Smooth muscle cell of trachea (primary cell): ENCODE results near the gene CLEC6A. TPM values are rescaled to one million over a fixed set of nuclear protein-coding genes. Genes with fewer than 3 reads are reported as not detected.

ENCODE experiments used
- total RNA-seq: library from RNA; depleted of rRNA; stranded (reverse); fragments of >200 nt; gene quantifications from 2 replicates; pipeline ENCODE4 v1.2.1, GENCODE V29; 2014

The CLEC6A gene
- not detected in 2 replicates for total RNA-seq

GRCh38 chr12:8455727-8456360 lies at the start of gene CLEC6A:
Gene CLEC6A (plus strand): TSS chr12:8455962. CDS start chr12:8456112, 150 bp downstream.

GRCh38 chr12:8513256-8513655 lies 57.5 kb downstream of the CLEC6A start, which contains the start of gene CLEC4D:
Gene CLEC4D (plus strand): TSS chr12:8513503. CDS start chr12:8513733, 230 bp downstream.

Other genes starting within 250 kb of the CLEC6A start
- gene FAM90A1, start 228.3 kb upstream of the CLEC6A start, total RNA-seq = 0.33 TPM in 1 of 2 replicates, not detected in the other
- gene CLEC4D, start 57.5 kb downstream of the CLEC6A start, total RNA-seq = not detected in 2 replicates
- gene CLEC4E, start 84.9 kb downstream of the CLEC6A start, total RNA-seq = not detected in 2 replicates
- gene AICDA, start 156.9 kb downstream of the CLEC6A start, total RNA-seq = not detected in 2 replicates
- gene MFAP5, start 206.9 kb downstream of the CLEC6A start, total RNA-seq = 12.5 and 14.9 TPM in 2 replicates
- 22.5 and 33.0 TPM in 2 replicates for gene RIMKLB, start 242.0 kb downstream of the CLEC6A start, total RNA-seq